Measurements from ENCODE around the gene PAK5.

The PAK5 gene

DNA sequence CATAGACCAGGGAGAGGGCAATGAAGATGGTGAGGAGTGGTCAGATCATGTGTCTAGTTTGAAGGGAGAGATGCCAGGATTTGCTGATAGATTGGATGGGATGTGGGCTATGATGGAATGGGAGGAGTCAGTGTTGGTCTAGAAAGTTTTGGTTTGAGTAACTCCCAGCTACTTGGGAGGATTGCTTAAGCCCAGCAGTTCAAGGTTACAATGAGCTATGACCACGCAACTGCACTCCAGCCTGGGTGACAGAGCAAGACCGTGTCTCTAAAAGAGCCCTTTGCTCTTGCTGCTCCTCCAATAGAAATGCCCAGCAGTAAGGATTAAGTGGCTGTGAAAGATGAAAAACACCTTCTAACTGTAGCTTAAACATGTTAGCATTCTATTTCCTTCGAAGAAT is 342.7 kb downstream of the PAK5 start:
- no peak for DNase-seq
- Histone ChIP-seq H3K9me2 (replicated peaks; ENCODE audit: insufficient read depth, low read length) (no peaks in the 10 kb centered on the region), H3K9me3 (replicated peaks; ENCODE audit: insufficient read depth, low read length) (no peaks in the 10 kb centered on the region), H3K9ac (ENCODE audit: low read length) (no peak overlapping the region), H3K4me3 (ENCODE audit: low read length) (no peak overlapping the region), H3F3A (ENCODE audit: insufficient read depth, low read length) (no peaks in the 10 kb centered on the region), H3K4me1 (ENCODE audit: low read length) (peaks cover 26% of the 10 kb centered on the region), H3K36me3 (replicated peaks; ENCODE audit: insufficient read depth, low read length) (no peaks in the 10 kb centered on the region), H4K20me1 (ENCODE audit: insufficient read depth, low read length) (no peaks in the 10 kb centered on the region), H3K27ac (ENCODE audit: low read length) (no peak overlapping the region), H3K79me2 (ENCODE audit: low read length) (no peaks in the 10 kb centered on the region), H3K4me2 (ENCODE audit: low read depth, low read length) (no peak overlapping the region), H2AFZ (ENCODE audit: low read length) (no peak overlapping the region), H3K27me3 (replicated peaks; ENCODE audit: insufficient read depth, low read length) (no peaks in the 10 kb centered on the region)
- TF ChIP-seq, protein P1, sequence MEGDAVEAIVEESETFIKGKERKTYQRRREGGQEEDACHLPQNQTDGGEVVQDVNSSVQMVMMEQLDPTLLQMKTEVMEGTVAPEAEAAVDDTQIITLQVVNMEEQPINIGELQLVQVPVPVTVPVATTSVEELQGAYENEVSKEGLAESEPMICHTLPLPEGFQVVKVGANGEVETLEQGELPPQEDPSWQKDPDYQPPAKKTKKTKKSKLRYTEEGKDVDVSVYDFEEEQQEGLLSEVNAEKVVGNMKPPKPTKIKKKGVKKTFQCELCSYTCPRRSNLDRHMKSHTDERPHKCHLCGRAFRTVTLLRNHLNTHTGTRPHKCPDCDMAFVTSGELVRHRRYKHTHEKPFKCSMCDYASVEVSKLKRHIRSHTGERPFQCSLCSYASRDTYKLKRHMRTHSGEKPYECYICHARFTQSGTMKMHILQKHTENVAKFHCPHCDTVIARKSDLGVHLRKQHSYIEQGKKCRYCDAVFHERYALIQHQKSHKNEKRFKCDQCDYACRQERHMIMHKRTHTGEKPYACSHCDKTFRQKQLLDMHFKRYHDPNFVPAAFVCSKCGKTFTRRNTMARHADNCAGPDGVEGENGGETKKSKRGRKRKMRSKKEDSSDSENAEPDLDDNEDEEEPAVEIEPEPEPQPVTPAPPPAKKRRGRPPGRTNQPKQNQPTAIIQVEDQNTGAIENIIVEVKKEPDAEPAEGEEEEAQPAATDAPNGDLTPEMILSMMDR (IDR thresholded peaks at IDR 0.05; ENCODE audit: low read length), result no peak

DNA sequence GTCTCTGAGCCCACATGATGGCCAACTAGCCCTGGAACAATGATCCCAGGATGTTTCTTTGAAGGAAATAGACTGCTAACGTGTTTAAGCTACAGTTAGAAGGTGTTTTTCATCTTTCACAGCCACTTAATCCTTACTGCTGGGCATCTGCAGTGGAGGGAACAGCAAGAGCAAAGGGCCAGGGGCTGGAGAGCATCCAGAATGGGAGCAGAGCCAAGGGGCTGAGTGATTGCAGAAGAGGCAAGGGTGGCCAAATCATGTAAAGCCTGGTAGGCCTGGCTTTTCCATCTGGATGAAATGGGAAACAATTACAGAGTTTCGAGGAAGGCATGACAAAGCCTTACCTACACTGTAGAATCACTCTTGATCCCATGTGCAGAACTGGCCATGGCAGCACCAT is 343.2 kb downstream of the PAK5 start:
- no peak overlapping the region for H3K4me2 ChIP-seq (ENCODE audit: low read depth, low read length)
- TF ChIP-seq EZH2 (optimal IDR thresholded peaks at IDR 0.05; ENCODE audit: low read depth, low read length) (no peak), EZH2phosphoT487 (IDR thresholded peaks at IDR 0.05; ENCODE audit: low read length) (no peak)
- TF ChIP-seq, protein P1 (IDR thresholded peaks at IDR 0.05; ENCODE audit: low read length), result no peak
- H3K9ac ChIP-seq (ENCODE audit: low read length), result no peak overlapping the region
- no peaks in the 10 kb centered on the region for H3K9me2 ChIP-seq (replicated peaks; ENCODE audit: insufficient read depth, low read length)
- no peaks in the 10 kb centered on the region for H3K79me2 ChIP-seq (ENCODE audit: low read length)
- no peak overlapping the region for H2AFZ ChIP-seq (ENCODE audit: low read length)
- DNase-seq, result no peak
- H3K36me3 ChIP-seq (replicated peaks; ENCODE audit: insufficient read depth, low read length), result no peaks in the 10 kb centered on the region
- no peak overlapping the region for H3K4me3 ChIP-seq (ENCODE audit: low read length)
- H4K20me1 ChIP-seq (ENCODE audit: insufficient read depth, low read length), result no peaks in the 10 kb centered on the region
- H3F3A ChIP-seq (ENCODE audit: insufficient read depth, low read length), result no peaks in the 10 kb centered on the region
- H3K9me3 ChIP-seq (replicated peaks; ENCODE audit: insufficient read depth, low read length), result no peaks in the 10 kb centered on the region
- no peak overlapping the region for H3K27ac ChIP-seq (ENCODE audit: low read length)
- peaks cover 23% of the 10 kb centered on the region for H3K4me1 ChIP-seq (ENCODE audit: low read length)
- H3K27me3 ChIP-seq (replicated peaks; ENCODE audit: insufficient read depth, low read length), result no peaks in the 10 kb centered on the region

DNA sequence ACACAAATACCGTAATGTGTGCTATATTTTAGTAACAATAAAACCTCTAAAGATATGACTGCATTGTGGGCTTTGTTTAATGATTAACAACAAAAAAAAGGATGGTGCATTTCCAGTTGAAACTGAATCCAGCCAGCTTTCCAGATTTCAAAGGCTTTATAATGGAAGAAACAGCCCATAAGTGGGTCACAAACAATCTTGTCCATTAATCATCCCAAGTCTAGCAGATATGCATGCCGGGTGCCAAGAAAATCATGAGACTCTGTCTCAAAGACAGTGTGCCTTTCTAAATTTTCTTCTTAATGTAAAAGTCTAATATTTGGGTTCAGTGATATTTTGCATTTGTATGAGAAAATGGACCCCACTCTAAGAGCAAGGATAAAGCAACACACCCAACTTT is 345.1 kb downstream of the PAK5 start:
- H2AFZ ChIP-seq (ENCODE audit: low read length), result no peak overlapping the region
- DNase-seq, result no peak
- H3K9me3 ChIP-seq (replicated peaks; ENCODE audit: insufficient read depth, low read length), result no peaks in the 10 kb centered on the region
- peaks cover 8% of the 10 kb centered on the region for H3K4me1 ChIP-seq (ENCODE audit: low read length)
- no peak for TF ChIP-seq EZH2phosphoT487 (IDR thresholded peaks at IDR 0.05; ENCODE audit: low read length)
- TF ChIP-seq EZH2 (optimal IDR thresholded peaks at IDR 0.05; ENCODE audit: low read depth, low read length), result no peak
- TF ChIP-seq, protein P1 (IDR thresholded peaks at IDR 0.05; ENCODE audit: low read length), result no peak
- H3K4me3 ChIP-seq (ENCODE audit: low read length), result no peak overlapping the region
- no peaks in the 10 kb centered on the region for H3F3A ChIP-seq (ENCODE audit: insufficient read depth, low read length)
- no peaks in the 10 kb centered on the region for H3K36me3 ChIP-seq (replicated peaks; ENCODE audit: insufficient read depth, low read length)
- no peak overlapping the region for H3K4me2 ChIP-seq (ENCODE audit: low read depth, low read length)
- H3K9me2 ChIP-seq (replicated peaks; ENCODE audit: insufficient read depth, low read length), result no peaks in the 10 kb centered on the region
- no peak overlapping the region for H3K9ac ChIP-seq (ENCODE audit: low read length)
- no peak overlapping the region for H3K27ac ChIP-seq (ENCODE audit: low read length)
- no peaks in the 10 kb centered on the region for H3K79me2 ChIP-seq (ENCODE audit: low read length)
- H4K20me1 ChIP-seq (ENCODE audit: insufficient read depth, low read length), result no peaks in the 10 kb centered on the region
- no peaks in the 10 kb centered on the region for H3K27me3 ChIP-seq (replicated peaks; ENCODE audit: insufficient read depth, low read length)
